Erythroblast (primary cell): ENCODE data around the gene EFEMP2.

Experiments used
- GATA1 ChIP-seq: IDR thresholded peaks from 2 replicates; pipeline ENCODE4 v1.6.1; 2011; ENCODE audit warnings: low read depth, mild to moderate bottlenecking, control low read depth, low read length, moderate library complexity
- POLR2A ChIP-seq: IDR thresholded peaks from 2 replicates; pipeline ENCODE4 v1.6.1; 2011; ENCODE audit warnings: mild to moderate bottlenecking, low read length

- TF ChIP-seq POLR2A = no peak
- TF ChIP-seq GATA1 = no peak
Observed at GRCh38 chr11:65870307-65870658, 2.3 kb downstream of the EFEMP2 start.
